ENCODE measurements around the gene ZDHHC24. TPM values are rescaled to one million over a fixed set of nuclear protein-coding genes. Genes with fewer than 3 reads are reported as not detected.

ZDHHC24 gene
- total RNA-seq, 1 donor from 2014 or later: 16.5 TPM

DNA sequence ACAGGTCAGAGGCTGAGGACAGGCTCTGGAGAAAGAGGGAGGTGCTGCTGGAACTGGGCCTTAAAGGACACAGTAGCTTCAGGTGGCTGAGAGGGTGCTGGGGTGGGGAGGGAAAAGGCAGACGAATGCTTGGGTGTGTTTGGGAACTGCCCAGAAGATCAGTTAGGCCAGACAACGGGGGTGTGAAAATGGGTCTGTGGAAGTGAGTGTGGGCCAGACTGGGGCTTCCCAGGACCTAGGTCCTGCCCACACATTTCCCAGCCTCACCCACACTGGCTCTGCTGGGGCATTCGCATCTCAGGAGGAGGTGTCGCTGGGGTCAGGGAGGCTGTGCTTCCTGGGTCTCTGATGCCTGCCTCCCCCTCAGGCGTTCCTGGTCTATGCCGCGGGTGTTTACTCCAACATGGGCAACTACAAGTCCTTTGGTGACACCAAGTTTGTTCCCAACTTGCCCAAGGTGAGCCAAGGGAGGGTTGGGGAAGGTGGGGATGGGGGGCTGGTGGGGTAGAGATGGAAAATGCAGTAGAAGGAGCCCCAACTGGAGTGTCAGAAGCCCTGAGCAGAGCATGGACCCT is 61.0 kb downstream of the ZDHHC24 start:
- TF ChIP-seq, protein P1, sequence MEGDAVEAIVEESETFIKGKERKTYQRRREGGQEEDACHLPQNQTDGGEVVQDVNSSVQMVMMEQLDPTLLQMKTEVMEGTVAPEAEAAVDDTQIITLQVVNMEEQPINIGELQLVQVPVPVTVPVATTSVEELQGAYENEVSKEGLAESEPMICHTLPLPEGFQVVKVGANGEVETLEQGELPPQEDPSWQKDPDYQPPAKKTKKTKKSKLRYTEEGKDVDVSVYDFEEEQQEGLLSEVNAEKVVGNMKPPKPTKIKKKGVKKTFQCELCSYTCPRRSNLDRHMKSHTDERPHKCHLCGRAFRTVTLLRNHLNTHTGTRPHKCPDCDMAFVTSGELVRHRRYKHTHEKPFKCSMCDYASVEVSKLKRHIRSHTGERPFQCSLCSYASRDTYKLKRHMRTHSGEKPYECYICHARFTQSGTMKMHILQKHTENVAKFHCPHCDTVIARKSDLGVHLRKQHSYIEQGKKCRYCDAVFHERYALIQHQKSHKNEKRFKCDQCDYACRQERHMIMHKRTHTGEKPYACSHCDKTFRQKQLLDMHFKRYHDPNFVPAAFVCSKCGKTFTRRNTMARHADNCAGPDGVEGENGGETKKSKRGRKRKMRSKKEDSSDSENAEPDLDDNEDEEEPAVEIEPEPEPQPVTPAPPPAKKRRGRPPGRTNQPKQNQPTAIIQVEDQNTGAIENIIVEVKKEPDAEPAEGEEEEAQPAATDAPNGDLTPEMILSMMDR (IDR thresholded peaks at IDR 0.05): no peak
- TF ChIP-seq POLR2AphosphoS5 (IDR thresholded peaks at IDR 0.05; ENCODE audit: insufficient read depth in 1 of 2, low read depth in 1 of 2) (no peak), POLR2A (IDR thresholded peaks at IDR 0.05) (no peak)
- H3K27ac ChIP-seq: no peak overlapping the region
- DNase-seq (ENCODE audit: extremely low spot score in 2 of 2): no peak
- peaks cover 0 to 9% of the 10 kb centered on the region in 2 donors for H3K36me3 ChIP-seq
- intact Hi-C loops (cut with DNase I): no loop called here
- H3K9me3 ChIP-seq: no peaks in the 10 kb centered on the region
- H3K4me3 ChIP-seq: no peak overlapping the region
- H3K4me1 ChIP-seq: peaks cover 9% of the 10 kb centered on the region
- H3K27me3 ChIP-seq: no peaks in the 10 kb centered on the region

DNA sequence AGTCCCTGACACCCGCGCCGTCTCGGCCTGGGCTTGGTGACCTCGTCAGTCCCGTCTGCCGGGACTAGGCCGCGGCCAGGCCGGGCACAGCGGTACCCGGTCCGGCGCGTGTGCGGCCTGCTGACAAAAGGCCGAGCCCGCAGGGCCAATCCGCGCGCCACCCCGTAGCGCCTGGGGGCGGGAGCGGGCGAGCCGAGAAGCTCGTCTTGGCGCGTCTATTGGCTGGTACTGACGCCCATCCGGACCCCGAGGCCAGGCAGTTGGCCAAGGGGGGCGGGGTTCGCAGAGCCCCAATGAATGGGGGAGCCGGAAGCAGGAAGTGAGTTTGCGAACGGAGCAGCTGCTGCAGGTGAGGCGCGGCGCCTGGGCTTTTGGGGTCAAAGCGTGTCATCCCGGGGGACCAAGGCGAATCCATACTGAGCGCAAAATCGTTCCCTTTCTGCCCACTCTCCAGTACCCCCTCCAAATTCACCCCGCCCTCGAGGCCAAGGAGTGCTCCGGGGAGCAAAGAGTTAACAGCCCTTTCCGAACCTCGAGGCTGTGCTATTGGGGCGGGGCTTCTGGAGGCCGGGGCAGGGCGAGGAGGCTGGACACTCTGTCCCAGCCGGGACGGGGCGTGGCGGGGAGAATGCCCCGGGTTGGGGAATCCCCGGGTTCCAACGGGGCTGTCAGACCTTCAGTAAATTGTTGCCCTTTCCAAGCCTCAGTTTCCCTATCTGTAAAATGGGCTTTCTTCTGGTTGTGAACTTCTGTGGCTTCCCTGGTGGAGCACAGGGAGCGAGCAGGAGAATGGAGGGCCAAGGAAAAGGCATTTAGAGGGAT is 65.5 kb downstream of the ZDHHC24 start, which contains the start of gene DPP3:
Gene DPP3 (plus strand): TSS at position 318 of the 822 bp plus-strand sequence. CDS start 1,767 bp downstream, outside the sequence.
- TF ChIP-seq POLR2A (IDR thresholded peaks at IDR 0.05) (peak; percentile 38 to 86), POLR2AphosphoS5 (IDR thresholded peaks at IDR 0.05; ENCODE audit: insufficient read depth in 1 of 2, low read depth in 1 of 2) (peak; percentile 83 to 97)
- TF ChIP-seq, protein P1 (IDR thresholded peaks at IDR 0.05): peak in 1 of 3 experiments; percentile 18
- Histone ChIP-seq H3K27ac (peak within 1 kb of the TSS; percentile 82), H3K4me1 (peaks cover 26% of the 10 kb centered on the region), H3K36me3 (no peaks in the 10 kb centered on the region), H3K4me3 (peak within 1 kb of the TSS; percentile 74 to 77), H3K9me3 (no peaks in the 10 kb centered on the region), H3K27me3 (no peaks in the 10 kb centered on the region)
- peak in 1 of 2 donors; percentile 97 for DNase-seq (ENCODE audit: extremely low spot score in 2 of 2)
- intact Hi-C loops (cut with DNase I): no loop called here

- TF ChIP-seq, protein P1 (IDR thresholded peaks at IDR 0.05): no peak
- TF ChIP-seq POLR2A (IDR thresholded peaks at IDR 0.05) (no peak), POLR2AphosphoS5 (IDR thresholded peaks at IDR 0.05; ENCODE audit: insufficient read depth in 1 of 2, low read depth in 1 of 2) (no peak)
- intact Hi-C loops (cut with DNase I): no loop called here
- DNase-seq (ENCODE audit: extremely low spot score in 2 of 2): peak in 1 of 2 donors; percentile 94
- no peaks in the 10 kb centered on the region for H3K27me3 ChIP-seq
- H3K4me3 ChIP-seq: peak overlapping the region; percentile 74 to 77
- no peaks in the 10 kb centered on the region for H3K9me3 ChIP-seq
- H3K4me1 ChIP-seq: peaks cover 26% of the 10 kb centered on the region
- no peaks in the 10 kb centered on the region for H3K36me3 ChIP-seq
- peak overlapping the region; percentile 82 for H3K27ac ChIP-seq
These were observed 66.3 kb downstream of the ZDHHC24 start for GRCh38 chr11:66479394-66480116.

DNA sequence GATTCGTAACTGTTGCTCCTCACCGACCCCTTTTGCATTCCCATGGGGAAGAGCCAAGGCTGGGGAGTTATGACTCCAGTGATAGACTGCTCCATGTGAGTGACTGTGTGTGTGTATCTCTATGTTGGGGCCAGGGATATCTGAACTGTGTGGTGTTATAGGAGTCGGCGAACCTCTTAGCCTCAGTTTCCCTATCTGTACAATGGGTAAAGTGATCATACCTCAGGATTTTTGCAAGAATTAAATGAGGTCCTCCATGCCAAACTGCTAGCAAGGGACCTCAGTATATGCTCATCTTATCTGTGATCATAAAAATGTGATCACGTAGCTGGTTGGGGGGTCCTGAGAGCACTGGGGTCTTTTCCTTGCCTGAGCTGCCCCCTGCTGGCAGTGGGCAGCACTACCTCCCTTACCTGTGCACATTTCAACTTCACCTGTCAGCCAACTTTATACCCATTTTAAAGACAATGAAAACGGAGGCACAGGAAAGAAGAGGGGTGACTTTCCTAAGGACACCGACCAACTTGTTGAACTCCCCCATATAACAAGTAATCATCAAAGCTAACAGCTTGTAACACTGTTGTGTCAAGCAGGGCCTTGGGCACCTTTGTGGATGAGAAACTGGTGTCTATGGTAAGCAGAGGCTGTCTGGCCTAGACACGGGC is 67.0 kb downstream of the ZDHHC24 start:
- H3K36me3 ChIP-seq: no peaks in the 10 kb centered on the region
- no peaks in the 10 kb centered on the region for H3K9me3 ChIP-seq
- intact Hi-C loops (cut with DNase I): no loop called here
- DNase-seq (ENCODE audit: extremely low spot score in 2 of 2): no peak
- peak overlapping the region; percentile 82 for H3K27ac ChIP-seq
- no peaks in the 10 kb centered on the region for H3K27me3 ChIP-seq
- H3K4me1 ChIP-seq: peaks cover 26% of the 10 kb centered on the region
- H3K4me3 ChIP-seq: peak overlapping the region; percentile 74 to 77
- no peak for TF ChIP-seq POLR2AphosphoS5 (IDR thresholded peaks at IDR 0.05; ENCODE audit: insufficient read depth in 1 of 2, low read depth in 1 of 2)
- TF ChIP-seq, protein P1 (IDR thresholded peaks at IDR 0.05): peak; percentile 46 to 52 (median 47)
